ENCODE data around the gene PHLDB1.

DNA sequence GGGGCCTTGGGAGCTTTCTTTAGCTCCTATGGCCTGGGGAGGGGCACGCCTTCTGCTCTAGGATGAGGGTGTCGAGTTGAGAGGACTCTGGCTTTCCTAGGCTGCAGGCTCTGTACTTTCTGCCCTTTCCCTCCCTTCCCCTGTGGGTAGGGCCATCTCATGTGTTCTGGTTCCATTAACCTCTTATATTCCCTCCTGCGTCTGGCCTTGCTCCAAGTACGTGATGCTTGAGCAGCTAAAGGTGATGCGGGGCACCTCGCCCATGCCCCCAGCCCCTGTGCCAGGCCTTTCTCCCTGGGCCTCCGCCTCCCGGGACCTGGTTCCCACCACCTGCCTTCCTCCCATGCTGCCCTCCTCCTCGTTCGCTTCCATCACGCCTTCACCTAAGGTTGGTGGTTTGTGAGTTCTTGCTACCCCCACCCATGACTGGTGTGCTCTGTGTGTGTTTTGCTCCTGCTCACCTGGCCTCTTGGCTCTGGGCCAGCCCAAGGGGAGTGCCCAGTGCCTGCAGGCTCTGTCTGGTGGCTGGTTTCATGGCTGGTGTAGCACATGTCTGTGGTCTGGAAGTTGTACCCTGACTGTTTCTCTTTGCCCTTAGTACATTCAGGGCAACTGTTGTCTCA lies 34.1 kb downstream of the PHLDB1 start:
- TF ChIP-seq, protein P1, sequence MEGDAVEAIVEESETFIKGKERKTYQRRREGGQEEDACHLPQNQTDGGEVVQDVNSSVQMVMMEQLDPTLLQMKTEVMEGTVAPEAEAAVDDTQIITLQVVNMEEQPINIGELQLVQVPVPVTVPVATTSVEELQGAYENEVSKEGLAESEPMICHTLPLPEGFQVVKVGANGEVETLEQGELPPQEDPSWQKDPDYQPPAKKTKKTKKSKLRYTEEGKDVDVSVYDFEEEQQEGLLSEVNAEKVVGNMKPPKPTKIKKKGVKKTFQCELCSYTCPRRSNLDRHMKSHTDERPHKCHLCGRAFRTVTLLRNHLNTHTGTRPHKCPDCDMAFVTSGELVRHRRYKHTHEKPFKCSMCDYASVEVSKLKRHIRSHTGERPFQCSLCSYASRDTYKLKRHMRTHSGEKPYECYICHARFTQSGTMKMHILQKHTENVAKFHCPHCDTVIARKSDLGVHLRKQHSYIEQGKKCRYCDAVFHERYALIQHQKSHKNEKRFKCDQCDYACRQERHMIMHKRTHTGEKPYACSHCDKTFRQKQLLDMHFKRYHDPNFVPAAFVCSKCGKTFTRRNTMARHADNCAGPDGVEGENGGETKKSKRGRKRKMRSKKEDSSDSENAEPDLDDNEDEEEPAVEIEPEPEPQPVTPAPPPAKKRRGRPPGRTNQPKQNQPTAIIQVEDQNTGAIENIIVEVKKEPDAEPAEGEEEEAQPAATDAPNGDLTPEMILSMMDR (conservative IDR thresholded peaks at IDR 0.05), result no peak
- TF ChIP-seq EZH2 (IDR thresholded peaks at IDR 0.05; ENCODE audit: low read depth), result no peak

Measured in PC-9 (cell line).